ENCODE measurements around the gene IRF6.

- TF ChIP-seq CTCF (IDR thresholded peaks at IDR 0.05; ENCODE audit: insufficient read depth, low read length, poor library complexity, severe bottlenecking): no peak
- TF ChIP-seq EZH2phosphoT487 (conservative IDR thresholded peaks at IDR 0.05; ENCODE audit: low read length): no peak
Observed at GRCh38 chr1:209749205-209749604, 56.7 kb downstream of the IRF6 start.

Data from SU-DHL-6 (cell line).